Mesothelial cell of epicardium (in vitro differentiated cells): ENCODE data around the gene GPR135. TPM values are rescaled to one million over a fixed set of nuclear protein-coding genes. Genes with fewer than 3 reads are reported as not detected.

Source experiments
- DNase-seq, 2 experiments: peaks; one replicate each; pipeline ENCODE4 v3.0.0; 2021; ENCODE audit warnings: low spot score in 2 of 2; ENCODE audit not compliant: unreplicated experiment in 2 of 2
- H3K27ac Mint-ChIP-seq: 2 replicates; pipeline ENCODE4 v1.8.0; 2021; ENCODE audit warnings: mixed read lengths
- H3K27me3 Mint-ChIP-seq: 2 replicates; pipeline ENCODE4 v1.8.0; 2021; ENCODE audit warnings: low read depth, mixed read lengths
- H3K36me3 Mint-ChIP-seq: 2 replicates; pipeline ENCODE4 v1.8.0; 2021; ENCODE audit warnings: mixed read lengths
- H3K4me1 Mint-ChIP-seq: 2 replicates; pipeline ENCODE4 v1.8.0; 2021; ENCODE audit warnings: mixed read lengths
- H3K4me3 Mint-ChIP-seq: 2 replicates; pipeline ENCODE4 v1.8.0; 2021; ENCODE audit warnings: mild to moderate bottlenecking, moderate library complexity, mixed read lengths
- H3K9me3 Mint-ChIP-seq: 2 replicates; pipeline ENCODE4 v1.8.0; 2021; ENCODE audit warnings: mixed read lengths
- CTCF ChIP-seq: fragments of 200-600 bp; sonication (generic); IDR thresholded peaks from one replicate; pipeline ENCODE4 v1.5.0; 2021; ENCODE audit warnings: antibody characterized with exemption; ENCODE audit not compliant: unreplicated experiment
- total RNA-seq: library from RNA; stranded (reverse); gene quantifications from 3 replicates; pipeline ENCODE4 v1.2.1, GENCODE V29; 2021

Gene GPR135
- total RNA-seq, 1 donor from 2014 or later: 4.2 TPM

- H3K36me3 Mint-ChIP-seq: peaks cover 7% of the 10 kb centered on the region
- no peak overlapping the region for H3K27ac Mint-ChIP-seq
- H3K4me1 Mint-ChIP-seq: peaks cover 6% of the 10 kb centered on the region
- peak overlapping the region; percentile 74 for H3K4me3 Mint-ChIP-seq
- H3K9me3 Mint-ChIP-seq: no peaks in the 10 kb centered on the region
- H3K27me3 Mint-ChIP-seq: peaks cover 25% of the 10 kb centered on the region
- DNase-seq: peak; percentile 57 to 75
- no peak for TF ChIP-seq CTCF
Measured at GRCh38 chr14:59464486-59465315, 479 bp downstream of the GPR135 start.

GRCh38 chr14:59463787-59464485, 1.2 kb downstream of the GPR135 start:
- Mint-ChIP-seq H3K27me3 (peaks cover 25% of the 10 kb centered on the region), H3K36me3 (peaks cover 7% of the 10 kb centered on the region), H3K27ac (no peak overlapping the region), H3K9me3 (no peaks in the 10 kb centered on the region), H3K4me1 (peaks cover 6% of the 10 kb centered on the region), H3K4me3 (peak overlapping the region; percentile 74)
- no peak for TF ChIP-seq CTCF
- DNase-seq: no peak

GRCh38 chr14:59461891-59462290, 3.3 kb downstream of the GPR135 start:
- Mint-ChIP-seq H3K27me3 (peaks cover 25% of the 10 kb centered on the region), H3K9me3 (peaks cover 9% of the 10 kb centered on the region), H3K4me3 (no peak overlapping the region), H3K36me3 (peaks cover 20% of the 10 kb centered on the region), H3K27ac (no peak overlapping the region), H3K4me1 (peaks cover 6% of the 10 kb centered on the region)
- no peak for TF ChIP-seq CTCF
- no peak for DNase-seq

- Mint-ChIP-seq H3K4me3 (no peak overlapping the region), H3K27me3 (peaks cover 21% of the 10 kb centered on the region), H3K27ac (no peak overlapping the region), H3K36me3 (peaks cover 29% of the 10 kb centered on the region), H3K9me3 (peaks cover 11% of the 10 kb centered on the region), H3K4me1 (peaks cover 4% of the 10 kb centered on the region)
- DNase-seq: no peak
- no peak for TF ChIP-seq CTCF
Measured at GRCh38 chr14:59460378-59460777, 4.8 kb downstream of the GPR135 start.

GRCh38 chr14:59458486-59458885, 6.7 kb downstream of the GPR135 start:
- no peak for DNase-seq
- Mint-ChIP-seq H3K36me3 (peaks cover 29% of the 10 kb centered on the region), H3K9me3 (peaks cover 11% of the 10 kb centered on the region), H3K27ac (no peak overlapping the region), H3K27me3 (peaks cover 13% of the 10 kb centered on the region), H3K4me3 (no peak overlapping the region), H3K4me1 (no peaks in the 10 kb centered on the region)
- no peak for TF ChIP-seq CTCF
